ENCODE measurements around the gene SYCP3. TPM values are rescaled to one million over a fixed set of nuclear protein-coding genes. Genes with fewer than 3 reads are reported as not detected.
"Not testable (repeated sequence)": the region's sequence is repeated elsewhere in the genome, so short reads cannot be mapped to it uniquely, and the experiment has no call there.

Gene SYCP3
- total RNA-seq, 1 experiment from 2014 or later, result 0.16 TPM

DNA sequence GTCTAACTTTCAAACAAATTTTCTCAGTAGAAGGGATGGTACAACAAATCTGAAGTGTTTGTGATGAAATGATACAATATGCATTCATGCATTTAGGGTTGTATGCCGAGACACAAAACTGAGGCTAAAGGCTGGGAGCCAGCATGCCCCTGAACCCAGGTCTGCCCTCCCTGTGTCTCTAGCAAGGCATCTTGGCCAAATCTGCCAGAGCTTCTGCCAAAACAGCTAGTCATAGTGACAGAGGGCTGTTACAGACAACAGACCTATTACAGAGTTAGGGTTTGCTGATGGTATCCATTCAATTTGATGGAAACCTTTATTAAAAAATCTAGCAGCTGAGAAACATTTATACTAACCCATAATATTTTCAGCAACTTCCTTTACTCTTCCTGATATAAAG lies 53.1 kb downstream of the SYCP3 start:
- POLR2A ChIA-PET, result no interaction called here
- CTCF ChIA-PET, result no interaction called here
- no peak overlapping the region for H3K4me3 ChIP-seq (ENCODE audit: low read depth, low read length)

DNA sequence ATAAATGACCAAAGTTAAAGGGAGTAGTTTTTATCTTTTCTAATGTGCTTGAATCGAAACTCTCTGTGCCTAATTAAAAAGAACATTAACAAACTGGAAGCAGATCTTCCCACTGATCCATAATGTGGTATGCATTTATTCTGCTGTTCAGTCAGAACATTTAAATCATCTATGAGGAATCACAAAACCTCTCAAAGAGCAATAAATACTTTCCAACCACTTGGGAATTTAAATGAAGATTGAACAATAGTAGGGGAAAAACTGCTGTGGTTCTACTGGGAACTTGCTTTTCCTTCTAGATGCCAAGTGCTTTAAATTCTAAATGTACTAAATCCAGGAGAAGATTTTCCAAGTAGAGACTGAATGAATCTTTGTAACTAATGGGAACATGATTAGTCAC lies 54.2 kb downstream of the SYCP3 start:
- Histone ChIP-seq H3K9me3 (no peaks in the 10 kb centered on the region), H3K4me1 (peaks cover 7% of the 10 kb centered on the region; the same call in 1 of the 2 replicates), H3K36me3 (ENCODE audit: control insufficient read depth, insufficient read depth, low read length) (no peaks in the 10 kb centered on the region), H3K4me3 (ENCODE audit: low read depth, low read length) (no peak overlapping the region), H3K27me3 (replicated peaks; ENCODE audit: control insufficient read depth, insufficient read depth, low read length) (no peaks in the 10 kb centered on the region)
- Mint-ChIP-seq H3K4me1 (ENCODE audit: low read depth, unreplicated experiment) (no peaks in the 10 kb centered on the region), H3K36me3 (ENCODE audit: insufficient read depth, unreplicated experiment) (no peaks in the 10 kb centered on the region), H3K27me3 (ENCODE audit: insufficient read depth, unreplicated experiment) (no peaks in the 10 kb centered on the region), H3K4me3 (ENCODE audit: unreplicated experiment) (no peak overlapping the region), H3K9me3 (ENCODE audit: unreplicated experiment) (no peaks in the 10 kb centered on the region), H3K27ac (ENCODE audit: unreplicated experiment) (no peak overlapping the region)
- TF ChIP-seq, protein P1, sequence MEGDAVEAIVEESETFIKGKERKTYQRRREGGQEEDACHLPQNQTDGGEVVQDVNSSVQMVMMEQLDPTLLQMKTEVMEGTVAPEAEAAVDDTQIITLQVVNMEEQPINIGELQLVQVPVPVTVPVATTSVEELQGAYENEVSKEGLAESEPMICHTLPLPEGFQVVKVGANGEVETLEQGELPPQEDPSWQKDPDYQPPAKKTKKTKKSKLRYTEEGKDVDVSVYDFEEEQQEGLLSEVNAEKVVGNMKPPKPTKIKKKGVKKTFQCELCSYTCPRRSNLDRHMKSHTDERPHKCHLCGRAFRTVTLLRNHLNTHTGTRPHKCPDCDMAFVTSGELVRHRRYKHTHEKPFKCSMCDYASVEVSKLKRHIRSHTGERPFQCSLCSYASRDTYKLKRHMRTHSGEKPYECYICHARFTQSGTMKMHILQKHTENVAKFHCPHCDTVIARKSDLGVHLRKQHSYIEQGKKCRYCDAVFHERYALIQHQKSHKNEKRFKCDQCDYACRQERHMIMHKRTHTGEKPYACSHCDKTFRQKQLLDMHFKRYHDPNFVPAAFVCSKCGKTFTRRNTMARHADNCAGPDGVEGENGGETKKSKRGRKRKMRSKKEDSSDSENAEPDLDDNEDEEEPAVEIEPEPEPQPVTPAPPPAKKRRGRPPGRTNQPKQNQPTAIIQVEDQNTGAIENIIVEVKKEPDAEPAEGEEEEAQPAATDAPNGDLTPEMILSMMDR (IDR thresholded peaks at IDR 0.05; ENCODE audit: insufficient read depth in 1 of 2, low read depth in 1 of 2, low read length in 1 of 2, severe bottlenecking in 1 of 2, unreplicated experiment in 1 of 2), result no peak
- no peak for DNase-seq
- ChIA-PET CTCF (no interaction called here), POLR2A (no interaction called here)
- intact Hi-C loops (cut with micrococcal nuclease; ENCODE audit: unreplicated experiment), result no loop called here
- BruUV-seq (replicated peaks), result no TSS peak

More for the DNA sequence above, 53.1 kb downstream of the SYCP3 start:
- no peak overlapping the region for H3K27ac Mint-ChIP-seq (ENCODE audit: unreplicated experiment)
- TF ChIP-seq, protein P1 (IDR thresholded peaks at IDR 0.05; ENCODE audit: insufficient read depth in 1 of 2, low read depth in 1 of 2, low read length in 1 of 2, severe bottlenecking in 1 of 2, unreplicated experiment in 1 of 2), result no peak
- no peaks in the 10 kb centered on the region for H3K27me3 ChIP-seq (replicated peaks; ENCODE audit: control insufficient read depth, insufficient read depth, low read length)
- intact Hi-C loops (cut with micrococcal nuclease; ENCODE audit: unreplicated experiment), result no loop called here
- H3K36me3 Mint-ChIP-seq (ENCODE audit: insufficient read depth, unreplicated experiment), result no peaks in the 10 kb centered on the region
- DNase-seq, result no peak
- peaks cover 7% of the 10 kb centered on the region; the same call in 1 of the 2 replicates for H3K4me1 ChIP-seq
- H3K4me3 Mint-ChIP-seq (ENCODE audit: unreplicated experiment), result no peak overlapping the region
- H3K27me3 Mint-ChIP-seq (ENCODE audit: insufficient read depth, unreplicated experiment), result no peaks in the 10 kb centered on the region
- BruUV-seq (replicated peaks), result no TSS peak
- H3K9me3 Mint-ChIP-seq (ENCODE audit: unreplicated experiment), result no peaks in the 10 kb centered on the region
- no peaks in the 10 kb centered on the region for H3K4me1 Mint-ChIP-seq (ENCODE audit: low read depth, unreplicated experiment)
- H3K36me3 ChIP-seq (ENCODE audit: control insufficient read depth, insufficient read depth, low read length), result no peaks in the 10 kb centered on the region
- H3K9me3 ChIP-seq, result no peaks in the 10 kb centered on the region

DNA sequence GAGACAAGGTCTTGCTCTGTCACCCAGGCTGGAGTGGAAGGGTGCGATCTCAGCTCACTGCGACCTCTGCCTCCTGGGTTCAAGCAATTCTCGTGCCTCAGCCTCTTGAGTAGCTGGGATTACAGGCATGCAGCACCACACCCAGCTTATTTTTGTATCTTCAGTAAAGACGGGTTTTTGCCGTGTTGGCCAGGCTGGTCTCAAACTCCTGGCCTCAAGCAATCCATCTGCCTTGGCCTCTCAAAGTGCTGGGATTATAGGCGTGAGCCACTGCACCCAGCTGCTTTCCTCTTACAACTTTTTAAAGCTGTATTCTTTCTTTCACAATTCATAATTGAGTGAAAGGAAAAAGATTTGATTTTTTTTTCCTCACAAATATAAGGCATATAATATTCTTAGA lies 57.6 kb downstream of the SYCP3 start:
- H3K4me3 ChIP-seq (ENCODE audit: low read depth, low read length); H3K4me1 ChIP-seq; H3K36me3 Mint-ChIP-seq (ENCODE audit: insufficient read depth, unreplicated experiment); H3K36me3 ChIP-seq (ENCODE audit: control insufficient read depth, insufficient read depth, low read length); H3K4me1 Mint-ChIP-seq (ENCODE audit: low read depth, unreplicated experiment); DNase-seq; H3K9me3 ChIP-seq; CTCF ChIA-PET; intact Hi-C loops (cut with micrococcal nuclease; ENCODE audit: unreplicated experiment); H3K27me3 ChIP-seq (replicated peaks; ENCODE audit: control insufficient read depth, insufficient read depth, low read length); H3K27ac Mint-ChIP-seq (ENCODE audit: unreplicated experiment); H3K4me3 Mint-ChIP-seq (ENCODE audit: unreplicated experiment); BruUV-seq (replicated peaks); H3K9me3 Mint-ChIP-seq (ENCODE audit: unreplicated experiment); H3K27me3 Mint-ChIP-seq (ENCODE audit: insufficient read depth, unreplicated experiment); POLR2A ChIA-PET: not testable (repeated sequence)

DNA sequence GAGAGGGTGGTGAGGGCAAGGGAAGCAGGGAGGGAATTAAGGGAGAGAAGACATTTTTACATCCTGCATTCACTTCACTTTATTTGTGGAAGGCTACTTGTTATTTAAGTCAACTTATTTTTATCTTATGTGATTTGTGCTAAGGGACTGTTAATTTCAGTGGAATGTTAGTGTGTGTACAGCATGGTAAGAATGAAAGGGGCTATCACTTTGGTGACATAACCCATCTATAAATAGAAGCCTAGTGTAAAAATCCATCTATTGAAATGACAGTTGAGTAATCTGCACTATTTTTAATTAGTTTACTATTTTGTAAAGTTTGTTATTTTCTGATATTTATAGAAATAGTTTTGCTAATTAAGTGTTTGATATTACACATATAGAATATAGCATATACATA lies 58.6 kb downstream of the SYCP3 start:
- peaks cover 7% of the 10 kb centered on the region; the same call in 1 of the 2 replicates for H3K4me1 ChIP-seq
- CTCF ChIA-PET, result no interaction called here
- intact Hi-C loops (cut with micrococcal nuclease; ENCODE audit: unreplicated experiment), result no loop called here
- no peak for DNase-seq
- BruUV-seq (replicated peaks), result no TSS peak
- no peaks in the 10 kb centered on the region for H3K36me3 ChIP-seq (ENCODE audit: control insufficient read depth, insufficient read depth, low read length)
- Mint-ChIP-seq H3K9me3 (ENCODE audit: unreplicated experiment) (no peaks in the 10 kb centered on the region), H3K27ac (ENCODE audit: unreplicated experiment) (no peak overlapping the region), H3K4me3 (ENCODE audit: unreplicated experiment) (no peak overlapping the region), H3K36me3 (ENCODE audit: insufficient read depth, unreplicated experiment) (no peaks in the 10 kb centered on the region), H3K4me1 (ENCODE audit: low read depth, unreplicated experiment) (no peaks in the 10 kb centered on the region), H3K27me3 (ENCODE audit: insufficient read depth, unreplicated experiment) (no peaks in the 10 kb centered on the region)
- H3K4me3 ChIP-seq (ENCODE audit: low read depth, low read length), result no peak overlapping the region
- TF ChIP-seq, protein P1 (IDR thresholded peaks at IDR 0.05; ENCODE audit: insufficient read depth in 1 of 2, low read depth in 1 of 2, low read length in 1 of 2, severe bottlenecking in 1 of 2, unreplicated experiment in 1 of 2), result no peak
- H3K9me3 ChIP-seq, result no peaks in the 10 kb centered on the region
- no peaks in the 10 kb centered on the region for H3K27me3 ChIP-seq (replicated peaks; ENCODE audit: control insufficient read depth, insufficient read depth, low read length)
- POLR2A ChIA-PET, result no interaction called here
